ENCODE measurements around the gene DAAM1. TPM values are rescaled to one million over a fixed set of nuclear protein-coding genes. Genes with fewer than 3 reads are reported as not detected.

Gene DAAM1
- total RNA-seq, 1 experiment from 2014 or later: 30.4 TPM

DNA sequence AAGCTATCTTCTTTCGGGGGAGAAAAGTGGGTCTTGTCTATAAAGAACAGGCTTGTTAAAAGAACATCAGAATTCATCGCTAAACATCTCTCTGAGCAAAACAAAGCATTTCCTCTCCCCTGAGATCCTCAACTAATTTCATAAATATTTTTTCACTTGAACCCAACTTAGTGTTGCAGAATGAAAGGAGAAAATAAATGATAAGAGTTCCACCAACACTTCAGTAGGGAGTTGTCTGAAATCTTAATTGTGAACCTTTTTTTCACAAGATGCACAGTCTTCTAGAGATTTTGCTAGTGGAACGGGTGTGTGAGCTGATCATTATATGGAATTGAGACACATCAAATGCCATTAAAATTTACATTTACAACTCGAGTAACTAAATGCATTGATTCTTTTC, 1.3 kb upstream of the DAAM1 start:
- Mint-ChIP-seq H3K4me1 (peaks cover 17% of the 10 kb centered on the region), H3K27me3 (ENCODE audit: low read depth) (peaks cover 35% of the 10 kb centered on the region), H3K27ac (no peak overlapping the region), H3K36me3 (no peaks in the 10 kb centered on the region), H3K4me3 (peak overlapping the region; percentile 93), H3K9me3 (no peaks in the 10 kb centered on the region)
- CTCF ChIA-PET: no interaction called here
- ATAC-seq: no peak
- POLR2A ChIA-PET: interaction anchor here (0.8 kb wide), 1 partner anchor 54 kb away, joined by 3 read pairs; no protein-coding TSS in a partner anchor
- no peak for DNase-seq (ENCODE audit: low spot score)
- TF ChIP-seq, protein P1, sequence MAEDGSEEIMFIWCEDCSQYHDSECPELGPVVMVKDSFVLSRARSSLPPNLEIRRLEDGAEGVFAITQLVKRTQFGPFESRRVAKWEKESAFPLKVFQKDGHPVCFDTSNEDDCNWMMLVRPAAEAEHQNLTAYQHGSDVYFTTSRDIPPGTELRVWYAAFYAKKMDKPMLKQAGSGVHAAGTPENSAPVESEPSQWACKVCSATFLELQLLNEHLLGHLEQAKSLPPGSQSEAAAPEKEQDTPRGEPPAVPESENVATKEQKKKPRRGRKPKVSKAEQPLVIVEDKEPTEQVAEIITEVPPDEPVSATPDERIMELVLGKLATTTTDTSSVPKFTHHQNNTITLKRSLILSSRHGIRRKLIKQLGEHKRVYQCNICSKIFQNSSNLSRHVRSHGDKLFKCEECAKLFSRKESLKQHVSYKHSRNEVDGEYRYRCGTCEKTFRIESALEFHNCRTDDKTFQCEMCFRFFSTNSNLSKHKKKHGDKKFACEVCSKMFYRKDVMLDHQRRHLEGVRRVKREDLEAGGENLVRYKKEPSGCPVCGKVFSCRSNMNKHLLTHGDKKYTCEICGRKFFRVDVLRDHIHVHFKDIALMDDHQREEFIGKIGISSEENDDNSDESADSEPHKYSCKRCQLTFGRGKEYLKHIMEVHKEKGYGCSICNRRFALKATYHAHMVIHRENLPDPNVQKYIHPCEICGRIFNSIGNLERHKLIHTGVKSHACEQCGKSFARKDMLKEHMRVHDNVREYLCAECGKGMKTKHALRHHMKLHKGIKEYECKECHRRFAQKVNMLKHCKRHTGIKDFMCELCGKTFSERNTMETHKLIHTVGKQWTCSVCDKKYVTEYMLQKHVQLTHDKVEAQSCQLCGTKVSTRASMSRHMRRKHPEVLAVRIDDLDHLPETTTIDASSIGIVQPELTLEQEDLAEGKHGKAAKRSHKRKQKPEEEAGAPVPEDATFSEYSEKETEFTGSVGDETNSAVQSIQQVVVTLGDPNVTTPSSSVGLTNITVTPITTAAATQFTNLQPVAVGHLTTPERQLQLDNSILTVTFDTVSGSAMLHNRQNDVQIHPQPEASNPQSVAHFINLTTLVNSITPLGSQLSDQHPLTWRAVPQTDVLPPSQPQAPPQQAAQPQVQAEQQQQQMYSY (CRISPR knock-in tag; IDR thresholded peaks at IDR 0.05): no peak
- TF ChIP-seq NFYB (CRISPR knock-in tag; conservative IDR thresholded peaks at IDR 0.05; ENCODE audit: low read depth) (no peak), SMAD3 (CRISPR knock-in tag; IDR thresholded peaks at IDR 0.05; ENCODE audit: borderline replicate concordance) (no peak), ZNF281 (CRISPR knock-in tag; IDR thresholded peaks at IDR 0.05) (no peak), GABPB1 (CRISPR knock-in tag; IDR thresholded peaks at IDR 0.05) (no peak), MYBL2 (CRISPR knock-in tag; IDR thresholded peaks at IDR 0.05) (no peak), EMX1 (CRISPR knock-in tag; IDR thresholded peaks at IDR 0.05) (no peak), ZBTB21 (CRISPR knock-in tag; IDR thresholded peaks at IDR 0.05; ENCODE audit: borderline replicate concordance) (no peak), GTF2I (CRISPR knock-in tag; conservative IDR thresholded peaks at IDR 0.05) (no peak), KAT7 (CRISPR knock-in tag; IDR thresholded peaks at IDR 0.05; ENCODE audit: borderline replicate concordance) (no peak), E2F1 (CRISPR knock-in tag; IDR thresholded peaks at IDR 0.05) (no peak)
- TF ChIP-seq, protein P2, sequence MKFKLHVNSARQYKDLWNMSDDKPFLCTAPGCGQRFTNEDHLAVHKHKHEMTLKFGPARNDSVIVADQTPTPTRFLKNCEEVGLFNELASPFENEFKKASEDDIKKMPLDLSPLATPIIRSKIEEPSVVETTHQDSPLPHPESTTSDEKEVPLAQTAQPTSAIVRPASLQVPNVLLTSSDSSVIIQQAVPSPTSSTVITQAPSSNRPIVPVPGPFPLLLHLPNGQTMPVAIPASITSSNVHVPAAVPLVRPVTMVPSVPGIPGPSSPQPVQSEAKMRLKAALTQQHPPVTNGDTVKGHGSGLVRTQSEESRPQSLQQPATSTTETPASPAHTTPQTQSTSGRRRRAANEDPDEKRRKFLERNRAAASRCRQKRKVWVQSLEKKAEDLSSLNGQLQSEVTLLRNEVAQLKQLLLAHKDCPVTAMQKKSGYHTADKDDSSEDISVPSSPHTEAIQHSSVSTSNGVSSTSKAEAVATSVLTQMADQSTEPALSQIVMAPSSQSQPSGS (CRISPR knock-in tag; IDR thresholded peaks at IDR 0.05; ENCODE audit: borderline replicate concordance, low read depth): no peak

GRCh38 chr14:59187802-59188460, 536 bp upstream of the DAAM1 start:
- DNase-seq (ENCODE audit: low spot score): peak; percentile 16
- TF ChIP-seq NFE2L1 (CRISPR knock-in tag; IDR thresholded peaks at IDR 0.05): 0 out of 2 replicates have a peak, but pooled peaks have one; percentile 19
- no peak for TF ChIP-seq RELA (CRISPR knock-in tag; IDR thresholded peaks at IDR 0.05; ENCODE audit: borderline replicate concordance)
- TF ChIP-seq GRHL2 (CRISPR knock-in tag; IDR thresholded peaks at IDR 0.05; ENCODE audit: insufficient replicate concordance, severe bottlenecking): no peak
- no peak for TF ChIP-seq ZNF425 (CRISPR knock-in tag; conservative IDR thresholded peaks at IDR 0.05)
- no peak for TF ChIP-seq RORB (CRISPR knock-in tag; IDR thresholded peaks at IDR 0.05)
- TF ChIP-seq NR1H2 (CRISPR knock-in tag; IDR thresholded peaks at IDR 0.05): no peak
- no peak for TF ChIP-seq IRF2 (CRISPR knock-in tag; IDR thresholded peaks at IDR 0.05; ENCODE audit: borderline replicate concordance, low read depth)
- TF ChIP-seq ZNF671 (CRISPR knock-in tag; IDR thresholded peaks at IDR 0.05): no peak
- TF ChIP-seq, protein P3, sequence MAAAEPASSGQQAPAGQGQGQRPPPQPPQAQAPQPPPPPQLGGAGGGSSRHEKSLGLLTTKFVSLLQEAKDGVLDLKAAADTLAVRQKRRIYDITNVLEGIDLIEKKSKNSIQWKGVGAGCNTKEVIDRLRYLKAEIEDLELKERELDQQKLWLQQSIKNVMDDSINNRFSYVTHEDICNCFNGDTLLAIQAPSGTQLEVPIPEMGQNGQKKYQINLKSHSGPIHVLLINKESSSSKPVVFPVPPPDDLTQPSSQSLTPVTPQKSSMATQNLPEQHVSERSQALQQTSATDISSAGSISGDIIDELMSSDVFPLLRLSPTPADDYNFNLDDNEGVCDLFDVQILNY (CRISPR knock-in tag; IDR thresholded peaks at IDR 0.05): 0 out of 2 replicates have a peak, but pooled peaks have one; percentile 22
- 0 out of 2 replicates have a peak, but pooled peaks have one; percentile 2 for TF ChIP-seq GABPB1 (CRISPR knock-in tag; IDR thresholded peaks at IDR 0.05)

More at GRCh38 chr14:59187802-59188460, 536 bp upstream of the DAAM1 start:
- Mint-ChIP-seq H3K36me3 (no peaks in the 10 kb centered on the region), H3K4me1 (peaks cover 17% of the 10 kb centered on the region), H3K9me3 (no peaks in the 10 kb centered on the region), H3K27ac (peak overlapping the region; percentile 52), H3K4me3 (peak overlapping the region; percentile 93), H3K27me3 (ENCODE audit: low read depth) (peaks cover 35% of the 10 kb centered on the region)
- CTCF ChIA-PET: interaction anchor here (0.6 to 2.8 kb wide), 6 partner anchors 55 to 389 kb away, joined by 3 to 13 read pairs (median 4); partner anchors contain the start of genes CCDC175, JKAMP and L3HYPDH
- POLR2A ChIA-PET: interaction anchor here (0.6 to 1.1 kb wide), 6 partner anchors 8 to 142 kb away, joined by 3 to 4 read pairs (median 3); no protein-coding TSS in a partner anchor
- ATAC-seq: peak; percentile 4
